PFSK-1 (cell line): ENCODE measurements around the gene TMBIM4.

Experiments
- POLR2AphosphoS5 ChIP-seq: IDR thresholded peaks from 2 replicates; pipeline ENCODE4 v1.6.1; 2012; ENCODE audit warnings: low read depth, mild to moderate bottlenecking, control low read depth, low read length, moderate library complexity
- REST ChIP-seq, 2 experiments: IDR thresholded peaks; 2 replicates each; pipeline versions ENCODE4 v1.6.1 to v1.8.0; 2011 to 2012; ENCODE audit warnings: low read depth in 2 of 2, low read length in 2 of 2, control low read depth in 1 of 2, inconsistent platforms in 1 of 2, mild to moderate bottlenecking in 1 of 2, moderate library complexity in 1 of 2; ENCODE audit not compliant: insufficient read depth in 1 of 2
- SIN3A ChIP-seq: IDR thresholded peaks from 2 replicates; pipeline ENCODE4 v1.6.1; 2012; ENCODE audit warnings: mild to moderate bottlenecking, low read length, moderate library complexity, borderline replicate concordance; ENCODE audit not compliant: insufficient read depth
- TAF1 ChIP-seq: IDR thresholded peaks from 2 replicates; pipeline ENCODE4 v1.6.1; 2012; ENCODE audit warnings: low read length, control low read depth, borderline replicate concordance; ENCODE audit not compliant: insufficient read depth

- TF ChIP-seq SIN3A, result no peak
- no peak for TF ChIP-seq REST (IDR thresholded peaks at IDR 0.05; ENCODE audit: insufficient read depth in 1 of 2, low read depth in 2 of 2, low read length in 2 of 2)
- no peak for TF ChIP-seq TAF1
- TF ChIP-seq POLR2AphosphoS5, result no peak
Measured at GRCh38 chr12:66143868-66144267, 25.9 kb downstream of the TMBIM4 start.
